Thyroid gland (tissue), 4 donors: ENCODE results near the gene GABRR3. TPM values are rescaled to one million over a fixed set of nuclear protein-coding genes. Genes with fewer than 3 reads are reported as not detected.
"Not testable (repeated sequence)": the region's sequence is repeated elsewhere in the genome, so short reads cannot be mapped to it uniquely, and the experiment has no call there.

Experiments
- DNase-seq, 2 donors: peaks; one replicate each; pipeline ENCODE4 v3.0.0-alpha.2; 2019
- H3K27ac ChIP-seq, 3 donors: fragments of 200-600 bp; sonication (generic); 1 replicate in 2 of 3; 2 replicates in 1 of 3; pipeline ENCODE4 v1.5.1; 2016 to 2019; ENCODE audit warnings: mild to moderate bottlenecking in 1 of 3, moderate library complexity in 1 of 3
- H3K27me3 ChIP-seq: fragments of 200-600 bp; sonication (generic); one replicate; pipeline ENCODE4 v1.5.1; 2019
- H3K36me3 ChIP-seq, 2 donors: fragments of 200-600 bp; sonication (generic); one replicate each; pipeline ENCODE4 v1.5.1; 2016 to 2019
- H3K4me1 ChIP-seq, 2 donors: fragments of 200-600 bp; sonication (generic); one replicate each; pipeline ENCODE4 v1.5.1; 2017 to 2019
- H3K4me3 ChIP-seq, 3 donors: fragments of 200-600 bp; sonication (generic); replicated peaks in 1 of 3; 1 replicate in 2 of 3; 2 replicates in 1 of 3; pipeline ENCODE4 v1.5.1; 2016; ENCODE audit warnings: mild to moderate bottlenecking in 1 of 3
- H3K9me3 ChIP-seq: fragments of 200-600 bp; sonication (generic); one replicate; pipeline ENCODE4 v1.5.1; 2017
- CTCF ChIP-seq, 6 experiments: fragments of 200-600 bp in 3 of 6; fragments of 450-650 bp in 3 of 6; sonication (generic) in 3 of 6; IDR thresholded peaks; one replicate each; pipeline ENCODE4 v1.5.1; 2016 to 2019; ENCODE audit warnings: antibody characterized with exemption in 6 of 6, mild to moderate bottlenecking in 2 of 6, inconsistent platforms in 1 of 6, moderate library complexity in 1 of 6
- POLR2A ChIP-seq, 2 donors: fragments of 450-650 bp; IDR thresholded peaks; one replicate each; pipeline ENCODE4 v1.6.1; 2017; ENCODE audit warnings: antibody characterized with exemption in 2 of 2, mild to moderate bottlenecking in 2 of 2, moderate library complexity in 1 of 2
- WGBS, 2 donors: methylation state at CpG; one replicate each; pipeline ENCODE4 v1.1.5; 2017; 5-methylcytosine and 5-hydroxymethylcytosine counted together
- intact Hi-C: fragments of 100-400 bp; cut with DNase I; formaldehyde crosslinking; loops from one replicate; pipeline ENCODE4 v1.15.1; 2023
- total RNA-seq, 4 donors: library from RNA; depleted of rRNA; stranded (reverse); fragments of >200 nt; gene quantifications; one replicate each; pipeline ENCODE4 v1.2.3, GENCODE V29; 2016

Gene GABRR3
- total RNA-seq, 4 donors from 2014 or later, result under 0.01 TPM; not detected in 3

- Histone ChIP-seq H3K4me3 (no peak overlapping the region), H3K36me3 (no peaks in the 10 kb centered on the region), H3K4me1 (peaks cover 12 to 19% of the 10 kb centered on the region in 2 donors), H3K9me3 (no peaks in the 10 kb centered on the region), H3K27ac (peak overlapping the region; percentile 68 to 74 (median 72)), H3K27me3 (no peaks in the 10 kb centered on the region)
- intact Hi-C loops, result no loop called here
- whole genome bisulfite sequencing, 2 donors, result 92 to 95% methylated on average over 4 of the region's 4 CpGs
- DNase-seq, result no peak
- TF ChIP-seq CTCF (IDR thresholded peaks at IDR 0.05) (no peak), POLR2A (IDR thresholded peaks at IDR 0.05) (no peak)
Measured at GRCh38 chr3:98018301-98018700, 16.8 kb downstream of the GABRR3 start.

GRCh38 chr3:98014268-98014585 lies 20.9 kb downstream of the GABRR3 start:
- Histone ChIP-seq H3K27ac (peak overlapping the region in 2 of 3 donors; percentile 59 to 69), H3K4me3 (no peak overlapping the region), H3K36me3 (no peaks in the 10 kb centered on the region), H3K9me3 (no peaks in the 10 kb centered on the region), H3K4me1 (peaks cover 27% of the 10 kb centered on the region in 2 donors), H3K27me3 (no peaks in the 10 kb centered on the region)
- no peak for DNase-seq
- TF ChIP-seq POLR2A (IDR thresholded peaks at IDR 0.05) (no peak), CTCF (IDR thresholded peaks at IDR 0.05) (no peak)
- 94 to 96% methylated on average over 2 of the region's 2 CpGs for WGBS, 2 donors
- intact Hi-C loops, result no loop called here

GRCh38 chr3:98013411-98014267 lies 21.5 kb downstream of the GABRR3 start:
- Histone ChIP-seq H3K27ac (peak overlapping the region; percentile 20 to 69 (median 59)), H3K27me3 (no peaks in the 10 kb centered on the region), H3K4me3 (no peak overlapping the region), H3K36me3 (no peaks in the 10 kb centered on the region), H3K9me3 (no peaks in the 10 kb centered on the region), H3K4me1 (peaks cover 27% of the 10 kb centered on the region in 2 donors)
- DNase-seq, result no peak
- intact Hi-C loops, result no loop called here
- TF ChIP-seq POLR2A (IDR thresholded peaks at IDR 0.05) (no peak), CTCF (IDR thresholded peaks at IDR 0.05) (no peak)
- 72 to 76% methylated on average over 4 of the region's 4 CpGs for WGBS, 2 donors

GRCh38 chr3:98012979-98013378 lies 22.1 kb downstream of the GABRR3 start:
- peak overlapping the region; percentile 20 to 69 (median 59) for H3K27ac ChIP-seq

GRCh38 chr3:98010883-98011449 lies 24.1 kb downstream of the GABRR3 start:
- 97% methylated on average over 4 of the region's 4 CpGs for WGBS, 2 donors
- intact Hi-C loops, H3K27ac ChIP-seq, H3K27me3 ChIP-seq, H3K36me3 ChIP-seq, H3K9me3 ChIP-seq, H3K4me3 ChIP-seq, DNase-seq: not testable (repeated sequence)
- peaks cover 23 to 27% of the 10 kb centered on the region in 2 donors for H3K4me1 ChIP-seq

More at GRCh38 chr3:98012979-98013378, 22.1 kb downstream of the GABRR3 start:
- no peak for DNase-seq
- Histone ChIP-seq H3K27me3 (no peaks in the 10 kb centered on the region), H3K9me3 (no peaks in the 10 kb centered on the region), H3K36me3 (no peaks in the 10 kb centered on the region), H3K4me3 (no peak overlapping the region), H3K4me1 (peaks cover 23 to 27% of the 10 kb centered on the region in 2 donors)
- WGBS, 2 donors, result 39 to 44% methylated on average over 2 of the region's 2 CpGs
- intact Hi-C loops, result no loop called here
- no peak for TF ChIP-seq CTCF (IDR thresholded peaks at IDR 0.05)
- TF ChIP-seq POLR2A (IDR thresholded peaks at IDR 0.05), result no peak
